PC-9 (cell line): Measurements from ENCODE around the gene PPP2R5C. TPM values are rescaled to one million over a fixed set of nuclear protein-coding genes. Genes with fewer than 3 reads are reported as not detected.

Experiments used
- BruUV-seq: library from RNA; stranded (reverse); fragments of 400-500 nt; replicated peaks from 2 replicates; lab custom pipeline; 2021; lab: Mats Ljungman, UMichigan
- CTCF ChIA-PET: fragments of 300-600 bp; sonication (Branson Sonifier 250); formaldehyde crosslinking; loops from one replicate; lab custom pipeline; 2022; ENCODE audit warnings: antibody characterized with exemption; lab: Charles Lee
- POLR2A ChIA-PET: fragments of 300-600 bp; sonication (Branson Sonifier 250); formaldehyde crosslinking; loops from one replicate; lab custom pipeline; 2022; ENCODE audit warnings: antibody characterized with exemption; ENCODE audit not compliant: unreplicated experiment; lab: Charles Lee
- DNase-seq, 2 experiments: peaks; one replicate each; pipeline versions ENCODE4 v3.0.0 to v3.0.0-alpha.2; 2015 to 2022; ENCODE audit warnings: mixed read lengths in 1 of 2
- H2AFZ ChIP-seq: fragments of 200-600 bp; sonication (generic); 2 replicates; pipeline ENCODE4 v1.8.1; 2017; ENCODE audit warnings: antibody characterized with exemption
- H3F3A ChIP-seq: fragments of 200-600 bp; sonication (generic); 2 replicates; pipeline ENCODE4 v1.8.1; 2017; ENCODE audit warnings: antibody characterized with exemption, mild to moderate bottlenecking, low read depth; ENCODE audit not compliant: insufficient read depth
- H3K27ac ChIP-seq: fragments of 200-600 bp; sonication (generic); 2 replicates; pipeline ENCODE4 v1.6.1; 2016; ENCODE audit warnings: mixed run types
- H3K27me3 ChIP-seq: fragments of 200-600 bp; sonication (generic); 2 replicates; pipeline ENCODE4 v1.6.1; 2016; ENCODE audit warnings: low read depth, mixed run types; ENCODE audit not compliant: insufficient read depth
- H3K36me3 ChIP-seq: fragments of 200-600 bp; sonication (generic); 2 replicates; pipeline ENCODE4 v1.6.1; 2016; ENCODE audit warnings: low read depth, mixed run types
- H3K4me1 ChIP-seq: fragments of 200-600 bp; sonication (generic); replicated peaks from 2 replicates; pipeline ENCODE4 v1.6.1; 2016; ENCODE audit warnings: mixed run types; ENCODE audit not compliant: insufficient read depth
- H3K4me2 ChIP-seq: fragments of 200-600 bp; sonication (generic); 2 replicates; pipeline ENCODE4 v1.6.1; 2017; ENCODE audit warnings: mixed run types
- H3K4me3 ChIP-seq: fragments of 200-600 bp; sonication (generic); 2 replicates; pipeline ENCODE4 v1.6.1; 2016; ENCODE audit warnings: mixed run types
- H3K79me2 ChIP-seq: fragments of 200-600 bp; sonication (generic); 2 replicates; pipeline ENCODE4 v1.6.1; 2017; ENCODE audit warnings: low read depth, mixed run types
- H3K9me2 ChIP-seq: fragments of 200-600 bp; sonication (generic); 2 replicates; pipeline ENCODE4 v1.8.1; 2017; ENCODE audit warnings: mild to moderate bottlenecking; ENCODE audit not compliant: insufficient read depth
- H3K9me3 ChIP-seq: fragments of 200-600 bp; sonication (generic); 2 replicates; pipeline ENCODE4 v1.8.1; 2016; ENCODE audit warnings: low read depth; ENCODE audit not compliant: insufficient read depth
- H4K20me1 ChIP-seq: fragments of 200-600 bp; sonication (generic); 2 replicates; pipeline ENCODE4 v1.8.1; 2017; ENCODE audit not compliant: insufficient read depth
- CTCF ChIP-seq: fragments of 200-600 bp; sonication (generic); conservative IDR thresholded peaks from 2 replicates; pipeline ENCODE4 v1.6.1; 2017; ENCODE audit warnings: mixed run types, antibody characterized with exemption, mild to moderate bottlenecking, moderate library complexity
- EZH2 ChIP-seq: fragments of 200-600 bp; sonication (generic); IDR thresholded peaks from 2 replicates; pipeline ENCODE4 v1.8.0; 2017; ENCODE audit warnings: antibody characterized with exemption, low read depth
- intact Hi-C: fragments of 100-400 bp; cut with micrococcal nuclease; formaldehyde crosslinking; loops from one replicate; pipeline ENCODE4 v1.10.0; 2022; ENCODE audit not compliant: unreplicated experiment
- total RNA-seq: library from RNA; stranded (reverse); gene quantifications from 2 replicates; pipeline ENCODE4 v1.2.3, GENCODE V29; 2021

PPP2R5C gene
- total RNA-seq, 1 experiment from 2014 or later: 401 TPM

DNA sequence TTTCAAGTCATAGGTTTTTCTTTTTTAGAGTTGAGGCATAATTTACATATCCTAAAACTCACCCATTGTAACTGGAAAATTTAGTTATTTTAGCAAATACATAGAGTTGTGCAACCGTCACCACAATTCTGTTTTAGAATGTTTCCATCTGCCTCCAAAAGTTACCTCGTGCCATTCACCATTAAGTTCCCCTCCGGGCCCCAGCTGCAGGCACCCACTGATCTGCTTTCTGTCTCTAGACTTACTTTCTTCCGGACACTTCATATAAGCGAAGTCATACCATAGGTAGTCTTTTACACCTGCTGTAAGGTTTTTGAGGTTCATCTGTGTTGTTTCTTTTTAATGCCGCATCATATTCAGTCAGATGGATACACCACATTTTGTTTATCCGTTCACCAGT, 28.7 kb downstream of the PPP2R5C start:
- no TSS peak for BruUV-seq
- H4K20me1 ChIP-seq: no peaks in the 10 kb centered on the region
- no peak overlapping the region for H2AFZ ChIP-seq
- H3K4me3 ChIP-seq: no peak overlapping the region
- peaks cover 11% of the 10 kb centered on the region for H3K4me1 ChIP-seq
- no peaks in the 10 kb centered on the region for H3K79me2 ChIP-seq
- H3K27ac ChIP-seq: no peak overlapping the region
- H3K9me2 ChIP-seq: no peaks in the 10 kb centered on the region
- intact Hi-C loops: no loop called here
- no peaks in the 10 kb centered on the region for H3K27me3 ChIP-seq
- ChIA-PET CTCF (no interaction called here), POLR2A (no interaction called here)
- no peak for DNase-seq
- TF ChIP-seq CTCF: no peak
- H3F3A ChIP-seq: 0 out of 2 replicates have a peak, but pooled peaks cover 6% of the 10 kb centered on the region
- no peak overlapping the region for H3K4me2 ChIP-seq
- no peaks in the 10 kb centered on the region for H3K9me3 ChIP-seq
- H3K36me3 ChIP-seq: 0 out of 2 replicates have a peak, but pooled peaks cover 3% of the 10 kb centered on the region

DNA sequence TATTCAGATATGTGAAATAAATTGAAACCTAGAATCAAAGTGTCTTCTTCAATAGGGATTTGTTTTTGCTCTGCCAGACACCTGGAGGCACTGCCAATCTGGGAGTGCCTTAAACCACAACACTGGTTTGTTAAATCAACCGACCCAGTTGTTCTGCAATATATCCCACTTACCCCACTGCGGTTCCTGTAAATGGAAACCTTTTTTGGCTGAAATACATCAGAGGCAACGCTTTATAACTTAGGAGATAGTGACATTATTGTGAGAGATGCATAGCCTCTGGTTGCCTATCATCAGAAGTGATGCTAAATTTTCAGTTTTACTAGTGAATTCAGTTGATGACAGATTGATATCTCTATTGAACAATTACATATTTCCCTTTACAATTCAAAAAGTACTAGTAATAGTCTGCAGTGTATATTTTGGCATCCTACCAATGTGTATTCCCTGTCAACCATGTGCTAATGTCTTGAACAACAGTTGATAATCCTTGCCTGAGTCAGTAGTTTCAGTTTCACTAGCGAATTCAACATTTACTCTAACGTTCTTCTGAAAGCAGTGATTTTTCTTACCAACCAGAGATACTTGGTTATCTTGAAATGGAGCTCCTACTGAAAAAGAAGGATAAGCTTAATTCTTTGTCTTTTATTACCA, 30.5 kb downstream of the PPP2R5C start:
- TF ChIP-seq CTCF: no peak
- no peak for TF ChIP-seq EZH2
- no peaks in the 10 kb centered on the region for H3K27me3 ChIP-seq
- H2AFZ ChIP-seq: peak overlapping the region; percentile 29; the same call in 1 of the 2 replicates
- H3K36me3 ChIP-seq: 0 out of 2 replicates have a peak, but pooled peaks cover under 1% of the 10 kb centered on the region
- peak overlapping the region; percentile 24 for H3K27ac ChIP-seq
- CTCF ChIA-PET: interaction anchor here (0.9 to 1.2 kb wide), 3 partner anchors 11 to 21 kb away, joined by 4 to 10 read pairs (median 5); no protein-coding TSS in a partner anchor
- no peaks in the 10 kb centered on the region for H4K20me1 ChIP-seq
- no peaks in the 10 kb centered on the region for H3K79me2 ChIP-seq
- POLR2A ChIA-PET: interaction anchor here (0.6 kb wide), 1 partner anchor 83 kb away, joined by 3 read pairs; no protein-coding TSS in a partner anchor
- DNase-seq: peak in 1 of 2 experiments; percentile 84
- H3K4me3 ChIP-seq: peak overlapping the region; percentile 22; the same call in 1 of the 2 replicates
- intact Hi-C loops: loop anchor here (2.0 kb wide), 1 partner anchor 17 kb away; no protein-coding TSS in a partner anchor
- H3K9me3 ChIP-seq: no peaks in the 10 kb centered on the region
- no peaks in the 10 kb centered on the region for H3K9me2 ChIP-seq
- BruUV-seq: no TSS peak
- 0 out of 2 replicates have a peak, but pooled peaks cover 6% of the 10 kb centered on the region for H3F3A ChIP-seq
- peaks cover 11% of the 10 kb centered on the region for H3K4me1 ChIP-seq
- H3K4me2 ChIP-seq: peak overlapping the region; percentile 65

GRCh38 chr14:101796016-101796415, 34.5 kb downstream of the PPP2R5C start:
- Histone ChIP-seq H3K79me2 (no peaks in the 10 kb centered on the region), H4K20me1 (no peaks in the 10 kb centered on the region), H3K9me2 (no peaks in the 10 kb centered on the region), H3K27me3 (no peaks in the 10 kb centered on the region), H3F3A (0 out of 2 replicates have a peak, but pooled peaks cover 6% of the 10 kb centered on the region), H3K4me2 (no peak overlapping the region), H3K4me1 (peaks cover 11% of the 10 kb centered on the region), H2AFZ (no peak overlapping the region), H3K36me3 (no peaks in the 10 kb centered on the region), H3K27ac (no peak overlapping the region), H3K9me3 (no peaks in the 10 kb centered on the region), H3K4me3 (no peak overlapping the region)
- TF ChIP-seq CTCF (no peak), EZH2 (no peak)
- no peak for DNase-seq
- POLR2A ChIA-PET: interaction anchor here (0.7 kb wide), 1 partner anchor 234 kb away, joined by 3 read pairs; no protein-coding TSS in a partner anchor
- intact Hi-C loops: no loop called here
- CTCF ChIA-PET: interaction anchor here (1.0 kb wide), 1 partner anchor 89 kb away, joined by 3 read pairs; no protein-coding TSS in a partner anchor
- no TSS peak for BruUV-seq
